Measurements from ENCODE around the gene GEN1. TPM values are rescaled to one million over a fixed set of nuclear protein-coding genes. Genes with fewer than 3 reads are reported as not detected.

GEN1 gene
- polyA plus RNA-seq, 1 donor from 2014 or later = 9.4 TPM

GRCh38 chr2:17791121-17791816 is 37.3 kb downstream of the GEN1 start:
- Histone ChIP-seq H3F3A (ENCODE audit: insufficient read depth, low read length, poor library complexity, severe bottlenecking) (no peaks in the 10 kb centered on the region), H3K9ac (ENCODE audit: low read length) (no peak overlapping the region), H3K4me3 (ENCODE audit: low read length) (no peak overlapping the region), H3K4me2 (ENCODE audit: low read length) (no peak overlapping the region), H2AFZ (ENCODE audit: low read depth, low read length) (no peak overlapping the region), H4K20me1 (ENCODE audit: insufficient read depth) (no peaks in the 10 kb centered on the region), H3K9me3 (ENCODE audit: low read length) (no peaks in the 10 kb centered on the region), H3K27ac (ENCODE audit: low read length) (no peak overlapping the region), H3K79me2 (replicated peaks; ENCODE audit: insufficient read depth, low read length) (no peaks in the 10 kb centered on the region), H3K36me3 (ENCODE audit: insufficient read depth, low read length) (no peaks in the 10 kb centered on the region), H3K27me3 (ENCODE audit: insufficient read depth, low read depth, low read length) (no peaks in the 10 kb centered on the region), H3K9me2 (ENCODE audit: insufficient read depth, low read length) (no peaks in the 10 kb centered on the region)
- no peak for TF ChIP-seq RAD21 (conservative IDR thresholded peaks at IDR 0.05)
- TF ChIP-seq TAF1 (IDR thresholded peaks at IDR 0.05; ENCODE audit: low read depth) = no peak
- TF ChIP-seq MXI1 (conservative IDR thresholded peaks at IDR 0.05; ENCODE audit: poor library complexity, severe bottlenecking) = no peak
- no peak for TF ChIP-seq REST (IDR thresholded peaks at IDR 0.05; ENCODE audit: borderline replicate concordance)
- TF ChIP-seq SMC3 (conservative IDR thresholded peaks at IDR 0.05; ENCODE audit: poor library complexity) = no peak
- TF ChIP-seq POLR2AphosphoS5 (IDR thresholded peaks at IDR 0.05) = no peak
- TF ChIP-seq, protein P1, sequence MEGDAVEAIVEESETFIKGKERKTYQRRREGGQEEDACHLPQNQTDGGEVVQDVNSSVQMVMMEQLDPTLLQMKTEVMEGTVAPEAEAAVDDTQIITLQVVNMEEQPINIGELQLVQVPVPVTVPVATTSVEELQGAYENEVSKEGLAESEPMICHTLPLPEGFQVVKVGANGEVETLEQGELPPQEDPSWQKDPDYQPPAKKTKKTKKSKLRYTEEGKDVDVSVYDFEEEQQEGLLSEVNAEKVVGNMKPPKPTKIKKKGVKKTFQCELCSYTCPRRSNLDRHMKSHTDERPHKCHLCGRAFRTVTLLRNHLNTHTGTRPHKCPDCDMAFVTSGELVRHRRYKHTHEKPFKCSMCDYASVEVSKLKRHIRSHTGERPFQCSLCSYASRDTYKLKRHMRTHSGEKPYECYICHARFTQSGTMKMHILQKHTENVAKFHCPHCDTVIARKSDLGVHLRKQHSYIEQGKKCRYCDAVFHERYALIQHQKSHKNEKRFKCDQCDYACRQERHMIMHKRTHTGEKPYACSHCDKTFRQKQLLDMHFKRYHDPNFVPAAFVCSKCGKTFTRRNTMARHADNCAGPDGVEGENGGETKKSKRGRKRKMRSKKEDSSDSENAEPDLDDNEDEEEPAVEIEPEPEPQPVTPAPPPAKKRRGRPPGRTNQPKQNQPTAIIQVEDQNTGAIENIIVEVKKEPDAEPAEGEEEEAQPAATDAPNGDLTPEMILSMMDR (IDR thresholded peaks at IDR 0.05; ENCODE audit: poor library complexity, severe bottlenecking) = no peak
- no peak for TF ChIP-seq EP300 (conservative IDR thresholded peaks at IDR 0.05; ENCODE audit: poor library complexity, severe bottlenecking)
- TF ChIP-seq EZH2 (IDR thresholded peaks at IDR 0.05; ENCODE audit: borderline replicate concordance, insufficient read depth, low read length, poor library complexity, severe bottlenecking) = no peak

GRCh38 chr2:17791817-17792130 is 37.8 kb downstream of the GEN1 start:
- Histone ChIP-seq H3K9me3 (ENCODE audit: low read length) (no peaks in the 10 kb centered on the region), H3K27ac (ENCODE audit: low read length) (no peak overlapping the region), H3K27me3 (ENCODE audit: insufficient read depth, low read depth, low read length) (no peaks in the 10 kb centered on the region), H2AFZ (ENCODE audit: low read depth, low read length) (no peak overlapping the region), H3K4me2 (ENCODE audit: low read length) (no peak overlapping the region), H3K79me2 (replicated peaks; ENCODE audit: insufficient read depth, low read length) (no peaks in the 10 kb centered on the region), H3K4me3 (ENCODE audit: low read length) (no peak overlapping the region), H4K20me1 (ENCODE audit: insufficient read depth) (no peaks in the 10 kb centered on the region), H3K9ac (ENCODE audit: low read length) (no peak overlapping the region), H3K9me2 (ENCODE audit: insufficient read depth, low read length) (no peaks in the 10 kb centered on the region), H3K36me3 (ENCODE audit: insufficient read depth, low read length) (no peaks in the 10 kb centered on the region), H3F3A (ENCODE audit: insufficient read depth, low read length, poor library complexity, severe bottlenecking) (no peaks in the 10 kb centered on the region)
- no peak for TF ChIP-seq MXI1 (conservative IDR thresholded peaks at IDR 0.05; ENCODE audit: poor library complexity, severe bottlenecking)
- no peak for TF ChIP-seq REST (IDR thresholded peaks at IDR 0.05; ENCODE audit: borderline replicate concordance)
- no peak for TF ChIP-seq SMC3 (conservative IDR thresholded peaks at IDR 0.05; ENCODE audit: poor library complexity)
- TF ChIP-seq, protein P1 (IDR thresholded peaks at IDR 0.05; ENCODE audit: poor library complexity, severe bottlenecking) = no peak
- no peak for TF ChIP-seq EZH2 (IDR thresholded peaks at IDR 0.05; ENCODE audit: borderline replicate concordance, insufficient read depth, low read length, poor library complexity, severe bottlenecking)
- TF ChIP-seq RAD21 (conservative IDR thresholded peaks at IDR 0.05) = no peak
- TF ChIP-seq EP300 (conservative IDR thresholded peaks at IDR 0.05; ENCODE audit: poor library complexity, severe bottlenecking) = no peak
- TF ChIP-seq TAF1 (IDR thresholded peaks at IDR 0.05; ENCODE audit: low read depth) = no peak
- TF ChIP-seq POLR2AphosphoS5 (IDR thresholded peaks at IDR 0.05) = no peak

Data from neural cell (in vitro differentiated cells).